CD4-positive, alpha-beta T cell (primary cell): ENCODE results near the gene MFAP2. TPM values are rescaled to one million over a fixed set of nuclear protein-coding genes. Genes with fewer than 3 reads are reported as not detected.

ENCODE experiments used
- ATAC-seq: fragments of 200-7000 bp; cut with Tn5 transposase; one replicate; pipeline ENCODE4 v1.10.0; 2022; ENCODE audit warnings: mild to moderate bottlenecking; ENCODE audit not compliant: poor library complexity
- CTCF ChIA-PET: fragments of 350-600 bp; sonication (Branson Sonifier 250); formaldehyde crosslinking; loops from one replicate; lab custom pipeline; 2021; ENCODE audit warnings: antibody characterized with exemption, inconsistent platforms; lab: Charles Lee
- POLR2A ChIA-PET: fragments of 350-600 bp; sonication (Branson Sonifier 250); formaldehyde crosslinking; loops from one replicate; lab custom pipeline; 2021; ENCODE audit warnings: antibody characterized with exemption, inconsistent platforms; lab: Charles Lee
- DNase-seq, 14 experiments: peaks; one replicate each; pipeline ENCODE4 v3.0.0-alpha.2; 2013 to 2020; ENCODE audit warnings: mixed read lengths in 2 of 14
- H3K27ac ChIP-seq, 2 donors: one replicate each; pipeline versions ENCODE4 v1.5.1 to v1.7.0; 2013; ENCODE audit warnings: low read length in 2 of 2, low read depth in 1 of 2, mild to moderate bottlenecking in 1 of 2
- H3K27me3 ChIP-seq, 2 experiments: 1 replicate in 1 of 2; 2 replicates in 1 of 2; pipeline versions ENCODE4 v1.6.1 to v1.7.0; 2013; ENCODE audit warnings: low read length in 2 of 2, control low read depth in 1 of 2, mild to moderate bottlenecking in 1 of 2, moderate library complexity in 1 of 2; ENCODE audit not compliant: insufficient read depth in 2 of 2, control insufficient read depth in 1 of 2
- H3K36me3 ChIP-seq: one replicate; pipeline ENCODE4 v1.6.1; 2013; ENCODE audit warnings: low read length, control low read depth; ENCODE audit not compliant: insufficient read depth
- H3K4me1 ChIP-seq: one replicate; pipeline ENCODE4 v1.6.1; 2013; ENCODE audit warnings: low read length, control low read depth; ENCODE audit not compliant: insufficient read depth
- H3K4me3 ChIP-seq: one replicate; pipeline ENCODE4 v1.5.1; 2013; ENCODE audit warnings: mild to moderate bottlenecking, low read length, moderate library complexity
- H3K9me3 ChIP-seq, 2 experiments: 1 replicate in 1 of 2; 2 replicates in 1 of 2; pipeline versions ENCODE4 v1.6.1 to v1.7.0; 2013; ENCODE audit warnings: low read length in 2 of 2, mild to moderate bottlenecking in 2 of 2, control low read depth in 1 of 2, moderate library complexity in 1 of 2; ENCODE audit not compliant: control insufficient read depth in 1 of 2, insufficient read depth in 1 of 2
- H3K27ac Mint-ChIP-seq: one replicate; pipeline ENCODE4 v1.8.0; 2020; ENCODE audit warnings: mixed read lengths
- H3K27me3 Mint-ChIP-seq: one replicate; pipeline ENCODE4 v1.8.0; 2021; ENCODE audit warnings: mixed read lengths
- H3K36me3 Mint-ChIP-seq: one replicate; pipeline ENCODE4 v1.8.0; 2021; ENCODE audit warnings: low read depth, mixed read lengths
- H3K4me1 Mint-ChIP-seq: one replicate; pipeline ENCODE4 v1.8.0; 2021; ENCODE audit warnings: low read depth, mixed read lengths
- H3K4me3 Mint-ChIP-seq: one replicate; pipeline ENCODE4 v1.8.0; 2020; ENCODE audit warnings: mild to moderate bottlenecking, mixed read lengths
- H3K9me3 Mint-ChIP-seq: one replicate; pipeline ENCODE4 v1.8.0; 2020; ENCODE audit warnings: mixed read lengths
- CTCF ChIP-seq: fragments of 200-600 bp; IDR thresholded peaks from one replicate; pipeline ENCODE4 v1.8.0; 2022; ENCODE audit warnings: antibody characterized with exemption, mild to moderate bottlenecking
- intact Hi-C, 2 experiments: fragments of 100-400 bp; cut with DNase I in 1 of 2; cut with micrococcal nuclease in 1 of 2; formaldehyde crosslinking; loops; one replicate each; pipeline versions ENCODE4 v1.15.1 to v1.9.0; 2023 to 2025; cut with DNase I, micrococcal nuclease
- total RNA-seq, 174 experiments: library from RNA in 2 of 174; stranded (reverse) in 2 of 174; gene quantifications; one replicate each; pipeline ENCODE4 v1.2.3 and lab custom pipeline; 2021 to 2026

MFAP2 gene
- total RNA-seq, 2 experiments from 2014 or later: not detected

GRCh38 chr1:16968372-16968771 is 12.0 kb downstream of the MFAP2 start:
- intact Hi-C loops: no loop called here
- no peak for DNase-seq
- Histone ChIP-seq H3K4me3 (no peak overlapping the region), H3K36me3 (peaks cover 33% of the 10 kb centered on the region), H3K27me3 (no peaks in the 10 kb centered on the region), H3K4me1 (no peaks in the 10 kb centered on the region), H3K27ac (no peak overlapping the region), H3K9me3 (no peaks in the 10 kb centered on the region)
- no peak for ATAC-seq
- no peaks in the 10 kb centered on the region for H3K9me3 Mint-ChIP-seq
- peaks cover 24% of the 10 kb centered on the region for H3K36me3 Mint-ChIP-seq
- no peaks in the 10 kb centered on the region for H3K27me3 Mint-ChIP-seq
- no peak overlapping the region for H3K4me3 Mint-ChIP-seq
- H3K4me1 Mint-ChIP-seq: no peaks in the 10 kb centered on the region
- ChIA-PET POLR2A (interaction anchor here (0.6 kb wide), 1 partner anchor 27 kb away, joined by 3 read pairs; no protein-coding TSS in a partner anchor), CTCF (no interaction called here)
- TF ChIP-seq CTCF: no peak
- no peak overlapping the region for H3K27ac Mint-ChIP-seq

DNA sequence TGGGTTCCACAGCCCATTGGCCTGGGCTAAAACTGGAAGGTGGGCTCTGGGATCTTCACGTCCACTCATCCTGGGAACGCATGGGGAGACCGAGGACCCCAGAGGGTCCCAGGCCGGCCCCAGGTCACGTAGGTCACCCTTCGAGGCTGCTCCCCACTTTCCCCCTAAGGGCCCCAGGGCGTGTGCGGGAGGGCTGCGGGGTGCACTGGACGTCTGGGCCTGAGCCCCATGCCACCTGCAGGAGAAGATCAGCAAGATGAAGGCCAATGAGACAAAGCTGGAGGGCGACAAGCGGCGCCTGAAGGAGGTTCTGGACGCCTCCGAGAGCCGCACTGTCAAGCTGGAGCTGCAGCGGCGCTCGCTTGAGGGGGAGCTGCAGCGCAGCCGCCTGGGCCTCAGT is 12.5 kb downstream of the MFAP2 start:
- Histone ChIP-seq H3K27me3 (no peaks in the 10 kb centered on the region), H3K27ac (no peak overlapping the region), H3K9me3 (no peaks in the 10 kb centered on the region), H3K4me1 (no peaks in the 10 kb centered on the region), H3K4me3 (no peak overlapping the region), H3K36me3 (peaks cover 33% of the 10 kb centered on the region)
- Mint-ChIP-seq H3K4me3 (no peak overlapping the region), H3K4me1 (no peaks in the 10 kb centered on the region), H3K27me3 (no peaks in the 10 kb centered on the region), H3K9me3 (no peaks in the 10 kb centered on the region), H3K27ac (no peak overlapping the region), H3K36me3 (peaks cover 24% of the 10 kb centered on the region)
- ChIA-PET POLR2A (interaction anchor here (0.6 kb wide), 1 partner anchor 27 kb away, joined by 3 read pairs; no protein-coding TSS in a partner anchor), CTCF (no interaction called here)
- ATAC-seq (no peak), DNase-seq (no peak)
- intact Hi-C loops: no loop called here
- TF ChIP-seq CTCF: no peak

DNA sequence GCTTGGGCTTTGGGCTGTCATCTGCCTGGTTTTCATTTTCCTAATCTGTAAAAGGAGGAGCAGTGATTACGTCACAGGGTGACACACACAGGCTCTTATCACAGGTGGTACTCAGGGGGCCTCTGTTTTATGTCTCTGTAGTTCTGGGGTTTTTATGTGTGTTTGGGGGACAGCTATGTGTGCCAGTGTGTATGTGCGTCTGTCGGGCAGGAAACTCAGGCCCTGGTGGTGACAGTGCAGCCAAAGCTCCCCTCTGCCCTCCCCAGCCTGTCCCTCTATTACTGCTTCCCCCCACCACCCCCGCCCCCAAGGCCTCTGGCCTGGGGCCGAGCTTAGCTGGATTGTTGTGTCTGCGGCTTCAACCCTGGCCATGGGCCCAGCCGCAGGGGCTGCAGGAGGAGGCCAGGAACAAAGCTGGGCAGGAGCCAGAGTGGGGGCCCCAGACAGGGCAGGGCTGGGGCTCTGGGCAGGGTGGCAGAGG is 13.3 kb downstream of the MFAP2 start:
- Histone ChIP-seq H3K9me3 (no peaks in the 10 kb centered on the region), H3K4me3 (no peak overlapping the region), H3K27ac (no peak overlapping the region), H3K36me3 (peaks cover 33% of the 10 kb centered on the region), H3K27me3 (no peaks in the 10 kb centered on the region), H3K4me1 (no peaks in the 10 kb centered on the region)
- TF ChIP-seq CTCF: no peak
- CTCF ChIA-PET: interaction anchor here (0.9 kb wide), 1 partner anchor 15 kb away, joined by 3 read pairs; no protein-coding TSS in a partner anchor
- ATAC-seq (no peak), DNase-seq (no peak)
- POLR2A ChIA-PET: no interaction called here
- Mint-ChIP-seq H3K9me3 (no peaks in the 10 kb centered on the region), H3K4me1 (no peaks in the 10 kb centered on the region), H3K27me3 (no peaks in the 10 kb centered on the region), H3K27ac (no peak overlapping the region), H3K36me3 (peaks cover 24% of the 10 kb centered on the region), H3K4me3 (no peak overlapping the region)
- intact Hi-C loops: no loop called here
